DOHH2 (cell line): ENCODE measurements around the gene CCT5.

Source experiments
- H3F3A ChIP-seq: fragments of 200-600 bp; sonication (generic), shearing (Covaris generic); 2 replicates; pipeline ENCODE4 v1.6.0; 2016; ENCODE audit warnings: antibody characterized with exemption, mild to moderate bottlenecking; ENCODE audit not compliant: control insufficient read depth, insufficient read depth
- H3K27ac ChIP-seq: fragments of 200-600 bp; sonication (generic); 2 replicates; pipeline ENCODE4 v1.5.1; 2014; ENCODE audit warnings: low read depth, mild to moderate bottlenecking, low read length, moderate library complexity
- H3K27me3 ChIP-seq: fragments of 200-600 bp; sonication (generic); 2 replicates; pipeline ENCODE4 v1.6.1; 2014; ENCODE audit warnings: mild to moderate bottlenecking, low read length, mixed read lengths; ENCODE audit not compliant: control insufficient read depth
- H3K36me3 ChIP-seq: fragments of 200-600 bp; sonication (generic); 2 replicates; pipeline ENCODE4 v1.6.1; 2014; ENCODE audit warnings: mild to moderate bottlenecking, low read length, moderate library complexity, mixed read lengths; ENCODE audit not compliant: control insufficient read depth
- H3K4me1 ChIP-seq: fragments of 200-600 bp; sonication (generic); 2 replicates; pipeline ENCODE4 v1.6.1; 2014; ENCODE audit warnings: mild to moderate bottlenecking, low read length, mixed read lengths; ENCODE audit not compliant: control insufficient read depth
- H3K4me2 ChIP-seq: fragments of 200-600 bp; sonication (generic); 2 replicates; pipeline ENCODE4 v1.6.0; 2014; ENCODE audit warnings: mild to moderate bottlenecking, low read length, moderate library complexity
- H3K4me3 ChIP-seq: fragments of 200-600 bp; sonication (generic); 2 replicates; pipeline ENCODE4 v1.5.1; 2014; ENCODE audit warnings: mild to moderate bottlenecking, low read length, mixed read lengths
- H3K79me2 ChIP-seq: fragments of 200-600 bp; sonication (generic); 2 replicates; pipeline ENCODE4 v1.6.1; 2014; ENCODE audit warnings: mild to moderate bottlenecking, low read length, mixed read lengths; ENCODE audit not compliant: control insufficient read depth
- H3K9me2 ChIP-seq: fragments of 200-600 bp; sonication (generic); replicated peaks from 2 replicates; pipeline ENCODE4 v1.6.1; 2014; ENCODE audit warnings: mild to moderate bottlenecking, low read length, mixed read lengths; ENCODE audit not compliant: control insufficient read depth
- H3K9me3 ChIP-seq: fragments of 200-600 bp; sonication (generic); 2 replicates; pipeline ENCODE4 v1.6.1; 2014; ENCODE audit warnings: antibody characterized with exemption, low read length, mixed read lengths; ENCODE audit not compliant: control insufficient read depth, insufficient read depth
- H4K20me1 ChIP-seq: fragments of 200-600 bp; sonication (generic); 2 replicates; pipeline ENCODE4 v1.6.0; 2014; ENCODE audit warnings: low read depth, mild to moderate bottlenecking, antibody characterized with exemption, low read length, moderate library complexity; ENCODE audit not compliant: control insufficient read depth, insufficient read depth
- CTCF ChIP-seq: fragments of 200-600 bp; sonication (generic); IDR thresholded peaks from one replicate; pipeline ENCODE4 v1.5.1; 2014; ENCODE audit warnings: antibody characterized with exemption, mild to moderate bottlenecking, low read depth, low read length; ENCODE audit not compliant: poor library complexity, severe bottlenecking
- EZH2phosphoT487 ChIP-seq: fragments of 200-600 bp; sonication (generic); IDR thresholded peaks from 2 replicates; pipeline ENCODE4 v1.6.1; 2017; ENCODE audit warnings: borderline replicate concordance, mild to moderate bottlenecking, antibody characterized with exemption, low read length, moderate library complexity, mixed read lengths

CCT5 gene

GRCh38 chr5:10265245-10266109 is 15.4 kb downstream of the CCT5 start:
- no peak overlapping the region for H3K4me2 ChIP-seq
- H3K9me2 ChIP-seq = no peaks in the 10 kb centered on the region
- peaks cover 59% of the 10 kb centered on the region for H3K36me3 ChIP-seq
- no peaks in the 10 kb centered on the region for H3K27me3 ChIP-seq
- H3K79me2 ChIP-seq = no peaks in the 10 kb centered on the region
- H3F3A ChIP-seq = peaks cover 50% of the 10 kb centered on the region
- no peak for TF ChIP-seq EZH2phosphoT487
- no peak for TF ChIP-seq CTCF
- no peak overlapping the region for H3K4me3 ChIP-seq
- no peaks in the 10 kb centered on the region for H3K9me3 ChIP-seq
- H4K20me1 ChIP-seq = peaks cover 14% of the 10 kb centered on the region; the same call in 1 of the 2 replicates
- no peaks in the 10 kb centered on the region for H3K4me1 ChIP-seq
- no peak overlapping the region for H3K27ac ChIP-seq

GRCh38 chr5:10266137-10266536 is 16.1 kb downstream of the CCT5 start:
- Histone ChIP-seq H4K20me1 (peaks cover 14% of the 10 kb centered on the region; the same call in 1 of the 2 replicates), H3K4me1 (no peaks in the 10 kb centered on the region), H3K27me3 (no peaks in the 10 kb centered on the region), H3F3A (peaks cover 50% of the 10 kb centered on the region), H3K4me2 (no peak overlapping the region), H3K4me3 (no peak overlapping the region), H3K27ac (no peak overlapping the region), H3K36me3 (peaks cover 52% of the 10 kb centered on the region), H3K9me2 (no peaks in the 10 kb centered on the region), H3K79me2 (no peaks in the 10 kb centered on the region), H3K9me3 (no peaks in the 10 kb centered on the region)
- TF ChIP-seq EZH2phosphoT487 (no peak), CTCF (no peak)

GRCh38 chr5:10266839-10267238 is 16.8 kb downstream of the CCT5 start:
- Histone ChIP-seq H3K36me3 (peaks cover 45% of the 10 kb centered on the region), H3K4me2 (no peak overlapping the region), H4K20me1 (peaks cover 14% of the 10 kb centered on the region; the same call in 1 of the 2 replicates), H3K4me1 (no peaks in the 10 kb centered on the region), H3K9me2 (no peaks in the 10 kb centered on the region), H3K27ac (no peak overlapping the region), H3K79me2 (no peaks in the 10 kb centered on the region), H3K4me3 (no peak overlapping the region), H3K9me3 (no peaks in the 10 kb centered on the region), H3F3A (peaks cover 45% of the 10 kb centered on the region), H3K27me3 (no peaks in the 10 kb centered on the region)
- no peak for TF ChIP-seq EZH2phosphoT487
- TF ChIP-seq CTCF = no peak
